HG02943 (cell line): ENCODE data around the gene USH2A.
A peak's percentile ranks its signal among the peaks of the same experiment; 100 is the strongest.
"Not testable (repeated sequence)": the region's sequence is repeated elsewhere in the genome, so short reads cannot be mapped to it uniquely, and the experiment has no call there.

Experiments used
- ATAC-seq: cut with Tn5 transposase; IDR thresholded peaks from one replicate; pipeline ENCODE4 v1.9.1; 2021; ENCODE audit warnings: mild to moderate bottlenecking, low read depth, moderate library complexity; ENCODE audit not compliant: unreplicated experiment

Gene USH2A

DNA sequence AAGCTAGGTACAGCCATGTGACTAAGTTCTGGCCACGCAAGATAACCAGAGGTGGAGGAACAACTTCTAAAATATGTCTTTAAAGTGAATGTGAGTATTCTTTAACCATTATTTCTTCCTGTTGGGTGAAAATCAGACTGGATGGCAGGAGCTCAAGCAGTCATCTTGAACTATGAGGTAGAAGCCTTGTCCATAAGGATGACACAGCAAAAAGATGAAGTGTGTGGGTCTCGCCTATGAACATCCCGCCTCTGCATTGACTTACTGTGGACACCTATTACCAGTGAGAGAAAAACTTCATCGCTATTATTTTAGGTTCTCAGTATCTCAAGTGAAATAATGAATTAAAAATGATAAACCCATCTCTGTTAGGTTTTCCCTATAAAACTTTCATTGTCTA, 365.3 kb downstream of the USH2A start:
- no peak for ATAC-seq

GRCh38 chr1:216057063-216057462, 366.2 kb downstream of the USH2A start:
- ATAC-seq: no peak

GRCh38 chr1:216055004-216055403, 368.2 kb downstream of the USH2A start:
- ATAC-seq: no peak

DNA sequence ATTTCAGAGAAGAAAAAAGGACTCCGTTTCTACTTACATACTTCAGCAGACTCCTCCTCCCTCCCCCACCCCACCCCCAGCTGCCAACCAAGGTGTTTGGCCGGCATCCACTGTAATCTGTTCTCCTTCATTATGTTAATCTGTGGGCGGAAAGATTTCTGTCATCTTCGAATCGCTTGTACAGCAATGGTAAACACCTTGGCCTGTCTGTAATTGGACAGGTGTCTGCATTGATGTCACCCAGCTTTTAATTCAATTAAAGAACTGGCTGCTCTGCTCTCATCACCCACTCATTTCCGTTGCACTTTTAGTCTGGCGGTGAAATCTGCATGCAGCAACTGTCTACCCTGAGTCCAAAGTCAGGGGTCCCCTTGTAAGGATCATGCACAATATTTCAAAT, 368.6 kb downstream of the USH2A start:
- no peak for ATAC-seq

DNA sequence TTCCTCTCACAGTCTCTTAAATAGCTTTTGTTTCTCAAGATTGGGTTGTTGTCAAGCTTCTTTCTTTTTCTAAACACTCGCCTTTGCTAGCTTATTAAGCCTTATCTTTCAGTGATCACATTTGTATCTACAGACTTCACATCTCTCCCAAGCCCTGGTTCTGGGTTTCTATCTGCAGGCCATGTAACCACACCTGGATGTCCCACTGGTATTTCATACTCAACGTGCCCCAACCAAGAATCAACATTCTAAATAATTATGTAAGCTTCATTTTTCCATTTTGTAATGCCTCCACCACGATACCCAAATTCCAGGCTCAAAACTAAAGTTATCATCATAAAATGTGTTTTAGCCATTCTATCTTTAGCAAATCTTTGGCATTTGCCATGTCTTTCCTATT, 372.2 kb downstream of the USH2A start:
- no peak for ATAC-seq

- ATAC-seq: no peak
These were observed 373.4 kb downstream of the USH2A start for GRCh38 chr1:216049741-216050430.

DNA sequence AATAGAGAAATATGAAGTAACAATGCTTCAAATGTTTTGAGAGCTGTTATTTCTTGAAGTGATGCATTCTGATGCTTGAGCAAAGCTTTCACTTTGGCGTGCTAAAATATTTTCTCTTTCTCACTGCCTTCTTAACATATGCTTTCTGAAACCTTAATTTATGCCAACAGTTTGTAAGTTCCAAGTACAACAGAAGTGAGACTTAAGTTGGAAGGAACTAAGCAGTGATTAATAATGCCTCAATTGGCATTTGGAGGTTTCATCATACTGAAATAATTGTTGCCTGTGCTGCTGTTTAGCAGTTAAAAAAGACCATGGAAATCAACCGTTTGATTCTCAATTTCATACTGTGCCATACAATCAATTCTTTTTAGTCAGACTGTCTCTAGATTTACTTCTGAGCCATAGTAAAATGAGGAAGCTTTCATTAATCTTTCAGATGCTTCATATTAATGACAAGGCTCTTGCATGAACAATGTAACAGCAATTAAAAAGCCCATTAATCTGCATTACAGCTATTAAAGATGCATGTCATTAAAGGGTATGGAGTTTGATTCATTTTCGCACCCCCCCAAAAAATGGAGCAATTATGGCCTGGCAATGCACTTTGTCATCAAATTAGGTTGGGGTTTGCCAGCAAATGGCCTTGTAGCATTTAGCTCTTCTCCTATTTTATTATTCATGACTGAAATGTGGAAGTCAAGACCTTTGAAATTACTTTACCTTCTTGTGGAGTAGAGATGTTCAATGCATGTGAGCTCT, 375.3 kb downstream of the USH2A start:
- no peak for ATAC-seq

DNA sequence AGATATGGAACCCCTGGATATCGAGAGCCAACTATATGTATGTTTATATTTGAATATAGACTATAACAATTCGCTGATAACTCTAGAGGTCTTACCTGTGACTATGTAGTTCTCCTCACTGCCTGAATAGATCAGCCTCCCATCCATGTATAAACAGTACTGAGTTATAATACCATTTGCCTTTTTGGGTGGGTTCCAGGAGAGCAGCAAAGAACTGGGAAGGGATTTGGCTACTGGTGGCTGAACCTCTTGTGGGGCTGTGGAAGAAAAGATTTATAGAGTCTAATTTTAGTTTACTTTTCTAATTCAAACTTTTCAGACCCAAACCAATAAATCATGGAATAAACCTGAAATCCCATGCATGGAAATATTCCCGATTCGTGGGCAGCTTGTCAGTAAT, 376.9 kb downstream of the USH2A start:
- ATAC-seq: no peak

DNA sequence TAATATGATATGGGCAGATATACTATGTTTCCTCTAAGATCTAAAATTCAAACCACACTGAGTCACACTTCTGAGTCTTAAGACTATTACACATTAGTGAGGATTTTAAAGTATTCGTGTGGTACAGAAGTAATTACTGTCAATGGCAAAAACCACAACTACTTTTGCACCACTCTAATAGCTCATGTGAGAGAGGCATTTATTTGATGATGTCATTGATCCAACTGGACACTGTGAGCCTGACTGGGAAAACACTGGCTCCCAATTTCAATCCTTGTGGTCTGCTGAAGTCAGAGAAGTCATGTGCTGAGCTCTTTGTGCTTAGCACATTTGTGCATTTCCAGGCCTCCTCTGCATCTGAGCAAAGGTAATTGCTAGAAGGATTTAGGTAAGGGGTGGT, 377.8 kb downstream of the USH2A start:
- ATAC-seq: no peak

- no peak for ATAC-seq
These were observed 378.7 kb downstream of the USH2A start for GRCh38 chr1:216044538-216044937.

- ATAC-seq: no peak
These were observed 388.7 kb downstream of the USH2A start for GRCh38 chr1:216034506-216034905.

DNA sequence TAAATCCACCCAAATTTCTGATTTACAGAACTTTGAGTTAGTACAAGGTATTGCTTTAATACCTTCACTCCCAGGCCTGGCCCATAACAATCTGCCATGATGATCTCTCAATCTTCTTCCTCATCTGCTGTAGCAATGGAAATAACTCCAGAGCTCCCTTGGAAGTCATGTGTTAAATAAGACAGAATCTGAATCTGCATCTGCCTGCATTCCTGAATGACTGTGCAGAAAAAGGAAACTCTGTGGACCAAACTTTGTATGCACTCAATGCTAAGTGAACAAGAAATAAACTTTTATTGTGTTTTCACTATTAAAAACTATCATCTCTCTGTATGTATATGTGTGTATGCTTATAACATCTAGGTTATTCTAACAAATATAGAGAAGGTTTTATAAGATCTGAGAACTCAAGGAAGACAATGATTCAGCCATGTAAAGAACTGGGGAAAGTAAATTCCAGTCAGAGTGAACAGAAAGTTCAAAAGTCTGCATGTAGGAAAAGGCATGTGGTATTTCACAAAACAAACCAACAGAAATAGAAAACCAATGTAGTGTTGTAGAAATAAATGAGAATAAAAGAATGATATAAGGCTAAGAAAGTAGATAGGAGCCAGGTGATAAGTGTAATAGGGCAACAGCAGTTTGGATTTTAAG, 390.2 kb downstream of the USH2A start:
- no peak for ATAC-seq

GRCh38 chr1:216032284-216032683, 391.0 kb downstream of the USH2A start:
- ATAC-seq: no peak

DNA sequence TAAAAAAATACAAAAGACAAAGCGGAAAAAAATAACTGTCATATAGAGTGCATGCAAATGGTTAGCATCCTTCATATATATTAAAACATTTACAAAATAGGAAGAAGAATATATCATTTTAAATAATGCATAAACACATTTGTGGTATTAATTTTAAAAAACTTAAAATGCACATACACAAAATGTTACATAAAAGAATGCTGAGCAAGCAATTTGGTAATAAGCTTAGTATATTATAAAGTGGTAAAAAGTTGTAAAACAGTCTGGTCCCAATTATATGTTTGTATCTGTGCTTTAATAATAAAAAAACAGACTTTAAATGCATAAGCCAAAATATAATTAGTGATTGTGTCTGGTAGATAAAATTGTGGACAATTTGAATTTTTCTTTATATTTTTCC, 394.6 kb downstream of the USH2A start:
- ATAC-seq: no peak

DNA sequence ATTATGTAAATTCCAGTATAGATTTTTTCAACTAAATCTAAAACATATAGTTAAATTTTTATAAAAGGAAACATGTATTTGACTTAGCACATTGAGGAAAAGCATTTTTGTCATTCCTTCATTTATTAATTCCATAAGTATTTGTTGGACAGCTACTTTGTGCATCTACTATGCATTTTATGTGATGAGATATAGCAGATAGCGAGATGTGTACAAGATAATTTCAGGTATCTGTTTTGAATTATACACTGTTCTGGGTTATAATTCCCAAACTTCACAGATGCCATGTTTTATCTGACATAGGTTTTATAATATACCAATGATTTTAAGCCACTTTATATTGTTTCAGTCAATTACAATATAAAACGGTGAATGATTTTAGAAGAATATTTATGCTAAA, 398.7 kb downstream of the USH2A start:
- ATAC-seq: no peak

GRCh38 chr1:216020743-216021345, 402.4 kb downstream of the USH2A start:
- no peak for ATAC-seq

GRCh38 chr1:216015116-216015515, 408.1 kb downstream of the USH2A start:
- ATAC-seq: no peak

GRCh38 chr1:216014086-216014485, 409.2 kb downstream of the USH2A start:
- no peak for ATAC-seq

GRCh38 chr1:216009456-216009855, 413.8 kb downstream of the USH2A start:
- ATAC-seq: not testable (repeated sequence)

DNA sequence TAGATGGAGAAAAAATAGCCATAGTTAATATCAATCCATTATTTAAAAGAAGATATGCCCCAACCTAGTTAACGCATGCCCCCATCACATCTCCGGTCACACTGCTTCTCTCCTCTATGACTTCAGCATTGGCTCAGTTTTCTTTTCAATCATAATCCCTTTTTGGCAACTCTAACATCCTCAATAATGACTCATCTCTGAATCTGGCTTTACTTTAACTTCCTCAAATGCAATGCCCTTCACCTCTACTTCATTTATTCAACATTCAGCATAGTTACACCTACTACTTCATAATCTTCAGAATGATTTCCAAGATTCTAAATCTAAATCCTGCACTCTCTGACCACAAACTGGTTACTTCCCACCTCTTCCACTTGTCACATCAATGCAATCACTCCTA, 417.3 kb downstream of the USH2A start:
- ATAC-seq: peak; percentile 85

GRCh38 chr1:215992620-215993019, 430.6 kb downstream of the USH2A start:
- ATAC-seq: no peak
